ENCODE results near the gene C10orf95.
A peak's percentile ranks its signal among the peaks of the same experiment; 100 is the strongest.

GRCh38 chr10:102432162-102432950 is 19.0 kb downstream of the C10orf95 start, which contains the start of gene CUEDC2:
- TF ChIP-seq CTCF (IDR thresholded peaks at IDR 0.05; ENCODE audit: low read depth, low read length, poor library complexity, severe bottlenecking), result peak; percentile 35
- TF ChIP-seq EZH2phosphoT487 (IDR thresholded peaks at IDR 0.05; ENCODE audit: borderline replicate concordance, low read length), result no peak

Data from DOHH2 (cell line).